Measurements from ENCODE around the gene SMAD2.
"Not testable (repeated sequence)": the region's sequence is repeated elsewhere in the genome, so short reads cannot be mapped to it uniquely, and the experiment has no call there.

Gene SMAD2

GRCh38 chr18:47838396-47838795 lies 92.1 kb downstream of the SMAD2 start:
- DNase-seq = no peak

- DNase-seq = no peak
These were observed 98.1 kb downstream of the SMAD2 start for GRCh38 chr18:47832348-47832747.

- DNase-seq = no peak
These were observed 99.1 kb downstream of the SMAD2 start for GRCh38 chr18:47831351-47831750.

GRCh38 chr18:47830772-47831171 lies 99.7 kb downstream of the SMAD2 start:
- DNase-seq = no peak

GRCh38 chr18:47829831-47830230 lies 100.6 kb downstream of the SMAD2 start:
- DNase-seq = no peak

- not testable (repeated sequence) for DNase-seq
These were observed 102.4 kb downstream of the SMAD2 start for GRCh38 chr18:47828031-47828430.

GRCh38 chr18:47826157-47827074 lies 104.0 kb downstream of the SMAD2 start:
- DNase-seq = no peak

GRCh38 chr18:47821314-47821713 lies 109.1 kb downstream of the SMAD2 start:
- DNase-seq = no peak

- no peak for DNase-seq
These were observed 112.7 kb downstream of the SMAD2 start for GRCh38 chr18:47817795-47818077.

- DNase-seq = no peak
These were observed 113.3 kb downstream of the SMAD2 start for GRCh38 chr18:47817017-47817794.

- DNase-seq = no peak
These were observed 114.8 kb downstream of the SMAD2 start for GRCh38 chr18:47815486-47816270.

- no peak for DNase-seq
These were observed 121.0 kb downstream of the SMAD2 start for GRCh38 chr18:47809420-47809819.

GRCh38 chr18:47802802-47803201 lies 127.7 kb downstream of the SMAD2 start:
- DNase-seq = no peak

GRCh38 chr18:47801817-47802216 lies 128.6 kb downstream of the SMAD2 start:
- no peak for DNase-seq

- no peak for DNase-seq
These were observed 129.7 kb downstream of the SMAD2 start for GRCh38 chr18:47800756-47801155.

- DNase-seq = no peak
These were observed 130.2 kb downstream of the SMAD2 start for GRCh38 chr18:47800248-47800647.

GRCh38 chr18:47799376-47799775 lies 131.1 kb downstream of the SMAD2 start:
- no peak for DNase-seq

- no peak for DNase-seq
These were observed 132.1 kb downstream of the SMAD2 start for GRCh38 chr18:47798366-47798765.

- DNase-seq = no peak
These were observed 133.3 kb downstream of the SMAD2 start for GRCh38 chr18:47797126-47797525.

- DNase-seq = no peak
These were observed 135.0 kb downstream of the SMAD2 start for GRCh38 chr18:47795434-47795814.

- no peak for DNase-seq
These were observed 135.6 kb downstream of the SMAD2 start for GRCh38 chr18:47794725-47795433.

- no peak for DNase-seq
These were observed 136.8 kb downstream of the SMAD2 start for GRCh38 chr18:47793609-47794008.

- DNase-seq = no peak
These were observed 138.9 kb downstream of the SMAD2 start for GRCh38 chr18:47791461-47791985.

All from activated T-cell treated with anti-CD3 and anti-CD28 coated beads, Interleukin-2, amount 50 U/mL, for 48 hours (primary cell).